Panc1 (cell line): Measurements from ENCODE around the gene B9D2.

Experiments
- CTCF ChIP-seq: fragments of 450-650 bp; IDR thresholded peaks from 2 replicates; pipeline ENCODE4 v1.5.1; 2017; ENCODE audit warnings: mild to moderate bottlenecking
- REST ChIP-seq, 2 experiments: IDR thresholded peaks; 2 replicates each; pipeline ENCODE4 v1.6.1; 2011 to 2012; ENCODE audit warnings: low read depth in 2 of 2, control low read depth in 1 of 2, low read length in 1 of 2, mild to moderate bottlenecking in 1 of 2, moderate library complexity in 1 of 2; ENCODE audit not compliant: insufficient read depth in 1 of 2

- TF ChIP-seq CTCF = no peak
- no peak for TF ChIP-seq REST (IDR thresholded peaks at IDR 0.05; ENCODE audit: insufficient read depth in 1 of 2, low read depth in 2 of 2, low read length in 1 of 2)
Observed at GRCh38 chr19:41355035-41355434, 8.9 kb downstream of the B9D2 start.
